Measurements from ENCODE around the gene DBNDD1.

GRCh38 chr16:89981414-89981813, 37.8 kb downstream of the DBNDD1 start:
- no peak for TF ChIP-seq SMC3 (IDR thresholded peaks at IDR 0.05; ENCODE audit: borderline replicate concordance, low read length)
- TF ChIP-seq, protein P1, sequence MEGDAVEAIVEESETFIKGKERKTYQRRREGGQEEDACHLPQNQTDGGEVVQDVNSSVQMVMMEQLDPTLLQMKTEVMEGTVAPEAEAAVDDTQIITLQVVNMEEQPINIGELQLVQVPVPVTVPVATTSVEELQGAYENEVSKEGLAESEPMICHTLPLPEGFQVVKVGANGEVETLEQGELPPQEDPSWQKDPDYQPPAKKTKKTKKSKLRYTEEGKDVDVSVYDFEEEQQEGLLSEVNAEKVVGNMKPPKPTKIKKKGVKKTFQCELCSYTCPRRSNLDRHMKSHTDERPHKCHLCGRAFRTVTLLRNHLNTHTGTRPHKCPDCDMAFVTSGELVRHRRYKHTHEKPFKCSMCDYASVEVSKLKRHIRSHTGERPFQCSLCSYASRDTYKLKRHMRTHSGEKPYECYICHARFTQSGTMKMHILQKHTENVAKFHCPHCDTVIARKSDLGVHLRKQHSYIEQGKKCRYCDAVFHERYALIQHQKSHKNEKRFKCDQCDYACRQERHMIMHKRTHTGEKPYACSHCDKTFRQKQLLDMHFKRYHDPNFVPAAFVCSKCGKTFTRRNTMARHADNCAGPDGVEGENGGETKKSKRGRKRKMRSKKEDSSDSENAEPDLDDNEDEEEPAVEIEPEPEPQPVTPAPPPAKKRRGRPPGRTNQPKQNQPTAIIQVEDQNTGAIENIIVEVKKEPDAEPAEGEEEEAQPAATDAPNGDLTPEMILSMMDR (IDR thresholded peaks at IDR 0.05 in 2 of 3, conservative IDR thresholded peaks at IDR 0.05 in 1 of 3; ENCODE audit: control insufficient read depth in 2 of 3, extremely low read depth in 1 of 3, insufficient read depth in 1 of 3, low read depth in 3 of 3, low read length in 3 of 3): no peak
- TF ChIP-seq KDM1A (IDR thresholded peaks at IDR 0.05; ENCODE audit: borderline replicate concordance): no peak
- TF ChIP-seq POLR2AphosphoS2 (IDR thresholded peaks at IDR 0.05; ENCODE audit: low read depth, low read length): no peak
- TF ChIP-seq TAF1 (IDR thresholded peaks at IDR 0.05; ENCODE audit: borderline replicate concordance, low read depth, low read length): no peak
- no peak for TF ChIP-seq FOS (IDR thresholded peaks at IDR 0.05; ENCODE audit: borderline replicate concordance, extremely low read depth, insufficient read length)
